Caco-2 (cell line): ENCODE measurements around the gene ADAMTS2. TPM values are rescaled to one million over a fixed set of nuclear protein-coding genes. Genes with fewer than 3 reads are reported as not detected.

Source experiments
- BruUV-seq: library from RNA; stranded (reverse); fragments of 400-500 nt; replicated peaks from 2 replicates; lab custom pipeline; 2021; lab: Mats Ljungman, UMichigan
- CTCF ChIA-PET: fragments of 300-600 bp; sonication (Branson Sonifier 250); formaldehyde crosslinking; loops from one replicate; lab custom pipeline; 2022; ENCODE audit warnings: antibody characterized with exemption; lab: Charles Lee
- POLR2A ChIA-PET: fragments of 300-600 bp; sonication (Branson Sonifier 250); formaldehyde crosslinking; loops from one replicate; lab custom pipeline; 2022; ENCODE audit warnings: antibody characterized with exemption; lab: Charles Lee
- DNase-seq, 2 experiments: peaks; one replicate each; pipeline versions ENCODE4 v3.0.0 to v3.0.0-alpha.2; 2020 to 2022
- H3K27me3 ChIP-seq: replicated peaks from 2 replicates; pipeline ENCODE4 v1.6.0; 2011; ENCODE audit warnings: low read length; ENCODE audit not compliant: control insufficient read depth, insufficient read depth
- H3K36me3 ChIP-seq: 2 replicates; pipeline ENCODE4 v1.5.1; 2011; ENCODE audit warnings: low read length; ENCODE audit not compliant: control insufficient read depth, insufficient read depth
- H3K4me1 ChIP-seq: fragments of 250-450 bp; sonication (Bioruptor Pico); 2 replicates; pipeline ENCODE4 v1.5.1; 2020; ENCODE audit warnings: mild to moderate bottlenecking
- H3K4me3 ChIP-seq: 2 replicates; pipeline ENCODE4 v1.5.1; 2011; ENCODE audit warnings: low read depth, mild to moderate bottlenecking, control low read depth, low read length
- H3K9me3 ChIP-seq: fragments of 250-450 bp; sonication (Bioruptor Pico); 2 replicates; pipeline ENCODE4 v1.5.1; 2020; ENCODE audit warnings: mild to moderate bottlenecking, moderate library complexity
- H3K27ac Mint-ChIP-seq: one replicate; pipeline ENCODE4 v1.8.0; 2022; ENCODE audit warnings: mixed read lengths; ENCODE audit not compliant: unreplicated experiment
- H3K27me3 Mint-ChIP-seq: one replicate; pipeline ENCODE4 v1.8.0; 2022; ENCODE audit warnings: mixed read lengths; ENCODE audit not compliant: insufficient read depth, unreplicated experiment
- H3K36me3 Mint-ChIP-seq: one replicate; pipeline ENCODE4 v1.8.0; 2022; ENCODE audit warnings: mild to moderate bottlenecking, mixed read lengths; ENCODE audit not compliant: insufficient read depth, unreplicated experiment
- H3K4me1 Mint-ChIP-seq: one replicate; pipeline ENCODE4 v1.8.0; 2022; ENCODE audit warnings: low read depth, mixed read lengths; ENCODE audit not compliant: unreplicated experiment
- H3K4me3 Mint-ChIP-seq: one replicate; pipeline ENCODE4 v1.8.0; 2022; ENCODE audit warnings: mild to moderate bottlenecking, moderate library complexity, mixed read lengths; ENCODE audit not compliant: unreplicated experiment
- H3K9me3 Mint-ChIP-seq: one replicate; pipeline ENCODE4 v1.8.0; 2022; ENCODE audit warnings: mixed read lengths; ENCODE audit not compliant: unreplicated experiment
- intact Hi-C: fragments of 100-400 bp; cut with micrococcal nuclease; formaldehyde crosslinking; loops from one replicate; pipeline ENCODE4 v1.10.0; 2022; ENCODE audit not compliant: unreplicated experiment
- total RNA-seq: library from RNA; stranded (reverse); gene quantifications from 2 replicates; pipeline ENCODE4 v1.2.3, GENCODE V29; 2022
- TF ChIP-seq, protein P1 (sequence below), 2 experiments: fragments of 200-600 bp in 1 of 2; IDR thresholded peaks; 1 replicate in 1 of 2; 2 replicates in 1 of 2; pipeline versions ENCODE4 v1.5.1 to v1.8.0; 2011 to 2022; ENCODE audit warnings: antibody characterized with exemption in 1 of 2, control low read depth in 1 of 2, inconsistent platforms in 1 of 2, low read depth in 1 of 2, low read length in 1 of 2, mild to moderate bottlenecking in 1 of 2, moderate library complexity in 1 of 2; ENCODE audit not compliant: insufficient read depth in 1 of 2, severe bottlenecking in 1 of 2, unreplicated experiment in 1 of 2

ADAMTS2 gene
- total RNA-seq, 1 experiment from 2014 or later: 0.05 TPM

DNA sequence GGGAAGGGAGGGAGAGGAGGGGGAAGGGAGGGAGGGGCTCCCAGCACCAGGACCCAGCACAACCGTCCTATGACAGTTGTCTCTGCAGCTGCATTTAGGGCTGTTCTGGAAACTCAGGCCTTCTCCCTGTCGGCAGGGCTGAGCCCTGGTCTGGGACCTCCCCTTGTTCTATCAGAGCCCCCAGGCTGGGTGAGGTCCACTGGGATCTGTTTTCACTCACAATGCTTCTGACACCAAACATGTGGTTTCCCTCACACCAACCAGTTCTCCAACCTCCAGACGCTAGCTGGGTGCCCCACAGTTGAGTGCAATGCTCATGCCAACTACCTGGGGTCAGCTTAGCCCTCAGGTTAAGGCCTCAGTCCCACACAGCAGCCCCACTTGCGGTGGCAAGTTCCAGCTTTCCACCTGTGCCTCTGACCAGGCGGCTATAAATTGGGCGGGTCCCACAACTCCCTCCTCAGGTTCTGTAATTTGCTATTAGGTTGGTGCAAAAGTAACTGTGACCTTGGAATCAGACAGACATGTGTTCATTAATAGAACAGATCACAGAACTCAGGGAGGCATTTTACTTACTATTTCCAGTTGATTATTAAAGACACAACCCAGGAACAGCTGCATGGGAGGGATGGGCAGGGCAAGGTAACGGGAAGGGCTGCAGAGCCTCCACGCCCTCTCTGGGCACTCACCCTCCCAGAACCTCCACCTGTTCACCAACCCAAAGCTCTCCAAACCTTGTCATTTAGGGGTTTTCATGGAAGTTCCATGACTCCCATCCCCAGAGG, 13.5 kb downstream of the ADAMTS2 start:
- Histone ChIP-seq H3K27me3 (no peaks in the 10 kb centered on the region), H3K36me3 (no peaks in the 10 kb centered on the region), H3K9me3 (no peaks in the 10 kb centered on the region), H3K4me1 (peaks cover 5% of the 10 kb centered on the region; the same call in 1 of the 2 replicates), H3K4me3 (no peak overlapping the region)
- Mint-ChIP-seq H3K9me3 (no peaks in the 10 kb centered on the region), H3K4me3 (no peak overlapping the region), H3K27ac (no peak overlapping the region), H3K27me3 (no peaks in the 10 kb centered on the region), H3K4me1 (no peaks in the 10 kb centered on the region), H3K36me3 (no peaks in the 10 kb centered on the region)
- intact Hi-C loops: no loop called here
- ChIA-PET POLR2A (no interaction called here), CTCF (no interaction called here)
- no TSS peak for BruUV-seq
- TF ChIP-seq, protein P1, sequence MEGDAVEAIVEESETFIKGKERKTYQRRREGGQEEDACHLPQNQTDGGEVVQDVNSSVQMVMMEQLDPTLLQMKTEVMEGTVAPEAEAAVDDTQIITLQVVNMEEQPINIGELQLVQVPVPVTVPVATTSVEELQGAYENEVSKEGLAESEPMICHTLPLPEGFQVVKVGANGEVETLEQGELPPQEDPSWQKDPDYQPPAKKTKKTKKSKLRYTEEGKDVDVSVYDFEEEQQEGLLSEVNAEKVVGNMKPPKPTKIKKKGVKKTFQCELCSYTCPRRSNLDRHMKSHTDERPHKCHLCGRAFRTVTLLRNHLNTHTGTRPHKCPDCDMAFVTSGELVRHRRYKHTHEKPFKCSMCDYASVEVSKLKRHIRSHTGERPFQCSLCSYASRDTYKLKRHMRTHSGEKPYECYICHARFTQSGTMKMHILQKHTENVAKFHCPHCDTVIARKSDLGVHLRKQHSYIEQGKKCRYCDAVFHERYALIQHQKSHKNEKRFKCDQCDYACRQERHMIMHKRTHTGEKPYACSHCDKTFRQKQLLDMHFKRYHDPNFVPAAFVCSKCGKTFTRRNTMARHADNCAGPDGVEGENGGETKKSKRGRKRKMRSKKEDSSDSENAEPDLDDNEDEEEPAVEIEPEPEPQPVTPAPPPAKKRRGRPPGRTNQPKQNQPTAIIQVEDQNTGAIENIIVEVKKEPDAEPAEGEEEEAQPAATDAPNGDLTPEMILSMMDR (IDR thresholded peaks at IDR 0.05; ENCODE audit: insufficient read depth in 1 of 2, low read depth in 1 of 2, low read length in 1 of 2, severe bottlenecking in 1 of 2, unreplicated experiment in 1 of 2): no peak
- DNase-seq: no peak

DNA sequence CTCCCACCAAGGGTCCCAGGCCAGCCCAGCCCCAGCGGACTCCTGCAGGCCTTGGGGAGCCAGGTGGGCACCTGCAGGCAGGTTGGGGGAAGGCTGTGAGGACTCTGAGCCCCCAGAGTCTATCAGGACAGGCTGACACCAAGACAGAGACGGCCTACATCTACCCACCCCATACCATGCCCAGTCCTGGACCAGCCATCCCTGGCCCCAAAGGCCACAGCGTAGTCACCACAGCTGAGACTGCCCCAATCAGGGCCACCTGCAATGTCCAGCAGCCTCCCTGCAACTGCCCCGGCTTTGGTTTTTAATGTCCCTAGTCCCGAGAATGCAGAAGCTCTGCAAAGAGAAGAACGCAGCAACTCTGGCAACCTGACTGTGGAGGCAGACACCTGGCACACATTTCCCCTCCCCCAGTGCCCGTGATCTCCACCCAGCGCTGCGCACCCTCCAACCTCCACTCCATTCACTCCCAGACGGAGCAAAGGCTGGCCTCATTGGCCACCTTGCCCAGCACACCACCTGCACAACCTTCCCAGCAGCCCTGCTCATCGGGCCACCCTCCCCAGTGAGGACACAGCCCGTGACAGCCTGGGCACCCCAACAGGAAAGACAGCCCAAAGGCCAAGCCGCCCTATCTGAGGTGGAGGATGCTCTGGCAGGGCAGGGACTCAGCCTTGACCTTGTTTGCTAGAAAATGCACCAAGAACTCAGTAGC, 14.9 kb downstream of the ADAMTS2 start:
- POLR2A ChIA-PET: no interaction called here
- Mint-ChIP-seq H3K27ac (no peak overlapping the region), H3K9me3 (no peaks in the 10 kb centered on the region), H3K27me3 (no peaks in the 10 kb centered on the region), H3K36me3 (no peaks in the 10 kb centered on the region), H3K4me1 (no peaks in the 10 kb centered on the region), H3K4me3 (no peak overlapping the region)
- no peak overlapping the region for H3K4me3 ChIP-seq
- TF ChIP-seq, protein P1 (IDR thresholded peaks at IDR 0.05; ENCODE audit: insufficient read depth in 1 of 2, low read depth in 1 of 2, low read length in 1 of 2, severe bottlenecking in 1 of 2, unreplicated experiment in 1 of 2): no peak
- CTCF ChIA-PET: no interaction called here
- no peaks in the 10 kb centered on the region for H3K27me3 ChIP-seq
- no peaks in the 10 kb centered on the region for H3K36me3 ChIP-seq
- peaks cover 5% of the 10 kb centered on the region; the same call in 1 of the 2 replicates for H3K4me1 ChIP-seq
- DNase-seq: no peak
- no TSS peak for BruUV-seq
- intact Hi-C loops: no loop called here
- no peaks in the 10 kb centered on the region for H3K9me3 ChIP-seq

DNA sequence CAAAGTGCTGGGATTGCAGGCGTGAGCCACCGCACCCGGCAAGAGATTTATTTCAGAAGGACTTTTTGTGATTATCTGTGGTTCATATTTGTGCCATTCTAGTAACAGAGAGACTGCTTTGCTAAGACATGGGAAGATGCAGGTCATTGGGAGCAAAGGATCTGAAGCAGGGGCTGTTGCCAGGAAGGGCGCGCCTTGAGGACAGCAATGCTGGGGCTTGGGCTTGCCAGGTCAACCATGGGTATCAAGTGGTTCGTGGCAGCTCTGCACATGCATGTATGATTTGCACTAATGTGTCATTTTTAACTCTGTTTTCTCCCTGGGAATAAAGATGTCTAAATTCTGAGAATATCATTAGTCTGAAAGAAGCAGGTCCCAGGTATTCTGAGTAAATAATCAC, 17.0 kb downstream of the ADAMTS2 start:
- H3K36me3 ChIP-seq: no peaks in the 10 kb centered on the region
- no peak overlapping the region for H3K27ac Mint-ChIP-seq
- H3K27me3 ChIP-seq: no peaks in the 10 kb centered on the region
- H3K36me3 Mint-ChIP-seq: no peaks in the 10 kb centered on the region
- no peak overlapping the region for H3K4me3 ChIP-seq
- DNase-seq: no peak
- no peaks in the 10 kb centered on the region for H3K4me1 Mint-ChIP-seq
- intact Hi-C loops: no loop called here
- CTCF ChIA-PET: no interaction called here
- TF ChIP-seq, protein P1 (IDR thresholded peaks at IDR 0.05; ENCODE audit: insufficient read depth in 1 of 2, low read depth in 1 of 2, low read length in 1 of 2, severe bottlenecking in 1 of 2, unreplicated experiment in 1 of 2): no peak
- no peak overlapping the region for H3K4me3 Mint-ChIP-seq
- no peaks in the 10 kb centered on the region for H3K9me3 Mint-ChIP-seq
- H3K27me3 Mint-ChIP-seq: no peaks in the 10 kb centered on the region
- BruUV-seq: no TSS peak
- H3K4me1 ChIP-seq: no peaks in the 10 kb centered on the region
- POLR2A ChIA-PET: no interaction called here
- H3K9me3 ChIP-seq: no peaks in the 10 kb centered on the region
